DOHH2 (cell line): ENCODE measurements around the gene FAM131A.
A peak's percentile ranks its signal among the peaks of the same experiment; 100 is the strongest.

Experiments used
- H3F3A ChIP-seq: fragments of 200-600 bp; sonication (generic), shearing (Covaris generic); 2 replicates; pipeline ENCODE4 v1.6.0; 2016; ENCODE audit warnings: antibody characterized with exemption, mild to moderate bottlenecking; ENCODE audit not compliant: control insufficient read depth, insufficient read depth
- H3K27ac ChIP-seq: fragments of 200-600 bp; sonication (generic); 2 replicates; pipeline ENCODE4 v1.5.1; 2014; ENCODE audit warnings: low read depth, mild to moderate bottlenecking, low read length, moderate library complexity
- H3K27me3 ChIP-seq: fragments of 200-600 bp; sonication (generic); 2 replicates; pipeline ENCODE4 v1.6.1; 2014; ENCODE audit warnings: mild to moderate bottlenecking, low read length, mixed read lengths; ENCODE audit not compliant: control insufficient read depth
- H3K36me3 ChIP-seq: fragments of 200-600 bp; sonication (generic); 2 replicates; pipeline ENCODE4 v1.6.1; 2014; ENCODE audit warnings: mild to moderate bottlenecking, low read length, moderate library complexity, mixed read lengths; ENCODE audit not compliant: control insufficient read depth
- H3K4me1 ChIP-seq: fragments of 200-600 bp; sonication (generic); 2 replicates; pipeline ENCODE4 v1.6.1; 2014; ENCODE audit warnings: mild to moderate bottlenecking, low read length, mixed read lengths; ENCODE audit not compliant: control insufficient read depth
- H3K4me2 ChIP-seq: fragments of 200-600 bp; sonication (generic); 2 replicates; pipeline ENCODE4 v1.6.0; 2014; ENCODE audit warnings: mild to moderate bottlenecking, low read length, moderate library complexity
- H3K4me3 ChIP-seq: fragments of 200-600 bp; sonication (generic); 2 replicates; pipeline ENCODE4 v1.5.1; 2014; ENCODE audit warnings: mild to moderate bottlenecking, low read length, mixed read lengths
- H3K79me2 ChIP-seq: fragments of 200-600 bp; sonication (generic); 2 replicates; pipeline ENCODE4 v1.6.1; 2014; ENCODE audit warnings: mild to moderate bottlenecking, low read length, mixed read lengths; ENCODE audit not compliant: control insufficient read depth
- H3K9me2 ChIP-seq: fragments of 200-600 bp; sonication (generic); replicated peaks from 2 replicates; pipeline ENCODE4 v1.6.1; 2014; ENCODE audit warnings: mild to moderate bottlenecking, low read length, mixed read lengths; ENCODE audit not compliant: control insufficient read depth
- H3K9me3 ChIP-seq: fragments of 200-600 bp; sonication (generic); 2 replicates; pipeline ENCODE4 v1.6.1; 2014; ENCODE audit warnings: antibody characterized with exemption, low read length, mixed read lengths; ENCODE audit not compliant: control insufficient read depth, insufficient read depth
- H4K20me1 ChIP-seq: fragments of 200-600 bp; sonication (generic); 2 replicates; pipeline ENCODE4 v1.6.0; 2014; ENCODE audit warnings: low read depth, mild to moderate bottlenecking, antibody characterized with exemption, low read length, moderate library complexity; ENCODE audit not compliant: control insufficient read depth, insufficient read depth
- EZH2phosphoT487 ChIP-seq: fragments of 200-600 bp; sonication (generic); IDR thresholded peaks from 2 replicates; pipeline ENCODE4 v1.6.1; 2017; ENCODE audit warnings: borderline replicate concordance, mild to moderate bottlenecking, antibody characterized with exemption, low read length, moderate library complexity, mixed read lengths
- TF ChIP-seq, protein P1 (sequence below): fragments of 200-600 bp; sonication (generic); IDR thresholded peaks from one replicate; pipeline ENCODE4 v1.5.1; 2014; ENCODE audit warnings: antibody characterized with exemption, mild to moderate bottlenecking, low read depth, low read length; ENCODE audit not compliant: poor library complexity, severe bottlenecking

Gene FAM131A

DNA sequence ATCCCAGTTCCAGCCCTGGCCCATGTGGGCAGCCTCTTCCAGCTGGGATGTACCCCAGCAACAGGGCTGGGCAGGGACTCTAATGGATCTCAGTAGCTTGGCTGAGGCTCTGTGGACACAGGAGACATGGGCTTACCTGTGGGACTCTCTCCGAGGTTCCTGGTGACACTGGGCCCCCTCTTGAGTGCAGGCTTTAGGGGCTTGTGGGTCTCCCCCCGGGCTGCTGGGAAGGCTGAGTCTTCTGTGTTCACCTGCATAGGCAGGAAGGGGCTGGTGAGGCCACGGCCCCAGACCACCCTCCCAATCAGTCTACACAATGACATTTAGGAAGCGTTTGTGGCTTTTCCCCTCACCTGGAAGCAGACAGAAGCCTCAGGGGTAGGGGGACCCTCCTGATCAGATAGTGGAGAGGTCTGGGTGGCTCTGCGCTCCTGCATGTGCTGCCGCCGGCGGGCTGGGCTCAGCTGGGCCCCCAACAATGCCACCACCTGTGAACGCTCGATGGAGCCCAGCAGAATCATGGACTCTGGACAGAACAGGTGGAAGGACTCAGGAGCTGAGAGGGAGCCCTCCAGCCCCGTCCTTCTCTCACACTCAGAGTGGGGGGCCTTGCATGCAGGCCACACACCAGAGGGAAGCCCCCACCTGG, 15.6 kb downstream of the FAM131A start:
- Histone ChIP-seq H3K4me1 (peaks cover 3% of the 10 kb centered on the region; the same call in 1 of the 2 replicates), H3K79me2 (no peaks in the 10 kb centered on the region), H3K9me3 (no peaks in the 10 kb centered on the region), H3K36me3 (no peaks in the 10 kb centered on the region), H3K27me3 (no peaks in the 10 kb centered on the region), H3F3A (no peaks in the 10 kb centered on the region), H3K4me3 (no peak overlapping the region), H4K20me1 (no peaks in the 10 kb centered on the region), H3K4me2 (no peak overlapping the region), H3K27ac (no peak overlapping the region), H3K9me2 (no peaks in the 10 kb centered on the region)
- TF ChIP-seq EZH2phosphoT487 = no peak
- TF ChIP-seq, protein P1, sequence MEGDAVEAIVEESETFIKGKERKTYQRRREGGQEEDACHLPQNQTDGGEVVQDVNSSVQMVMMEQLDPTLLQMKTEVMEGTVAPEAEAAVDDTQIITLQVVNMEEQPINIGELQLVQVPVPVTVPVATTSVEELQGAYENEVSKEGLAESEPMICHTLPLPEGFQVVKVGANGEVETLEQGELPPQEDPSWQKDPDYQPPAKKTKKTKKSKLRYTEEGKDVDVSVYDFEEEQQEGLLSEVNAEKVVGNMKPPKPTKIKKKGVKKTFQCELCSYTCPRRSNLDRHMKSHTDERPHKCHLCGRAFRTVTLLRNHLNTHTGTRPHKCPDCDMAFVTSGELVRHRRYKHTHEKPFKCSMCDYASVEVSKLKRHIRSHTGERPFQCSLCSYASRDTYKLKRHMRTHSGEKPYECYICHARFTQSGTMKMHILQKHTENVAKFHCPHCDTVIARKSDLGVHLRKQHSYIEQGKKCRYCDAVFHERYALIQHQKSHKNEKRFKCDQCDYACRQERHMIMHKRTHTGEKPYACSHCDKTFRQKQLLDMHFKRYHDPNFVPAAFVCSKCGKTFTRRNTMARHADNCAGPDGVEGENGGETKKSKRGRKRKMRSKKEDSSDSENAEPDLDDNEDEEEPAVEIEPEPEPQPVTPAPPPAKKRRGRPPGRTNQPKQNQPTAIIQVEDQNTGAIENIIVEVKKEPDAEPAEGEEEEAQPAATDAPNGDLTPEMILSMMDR = no peak

DNA sequence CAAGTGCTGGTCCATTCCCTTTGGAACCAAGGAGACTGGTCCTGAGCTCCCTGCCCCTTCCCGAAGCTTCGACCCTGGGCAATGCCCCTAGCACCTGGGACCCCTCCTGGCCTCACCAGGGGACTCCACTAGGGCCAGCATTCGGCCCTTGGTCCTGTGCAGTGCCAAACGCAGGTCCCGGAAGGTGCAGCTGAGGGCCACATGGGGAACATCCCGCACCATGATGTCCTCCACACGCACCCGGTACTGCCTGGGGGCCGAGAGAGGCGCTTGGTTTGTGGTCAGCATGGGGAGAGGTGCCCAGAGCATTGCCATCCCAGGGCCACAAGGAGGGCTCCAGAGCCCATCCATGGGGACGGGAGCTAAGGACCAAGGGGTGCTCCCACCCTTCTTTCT, 16.1 kb downstream of the FAM131A start:
- H3F3A ChIP-seq = no peaks in the 10 kb centered on the region
- no peak for TF ChIP-seq EZH2phosphoT487
- TF ChIP-seq, protein P1 = no peak
- H3K4me3 ChIP-seq = no peak overlapping the region
- peaks cover 3% of the 10 kb centered on the region; the same call in 1 of the 2 replicates for H3K4me1 ChIP-seq
- no peak overlapping the region for H3K4me2 ChIP-seq
- no peaks in the 10 kb centered on the region for H3K9me2 ChIP-seq
- H3K79me2 ChIP-seq = no peaks in the 10 kb centered on the region
- no peaks in the 10 kb centered on the region for H3K9me3 ChIP-seq
- no peaks in the 10 kb centered on the region for H3K27me3 ChIP-seq
- no peaks in the 10 kb centered on the region for H3K36me3 ChIP-seq
- no peak overlapping the region for H3K27ac ChIP-seq
- no peaks in the 10 kb centered on the region for H4K20me1 ChIP-seq

DNA sequence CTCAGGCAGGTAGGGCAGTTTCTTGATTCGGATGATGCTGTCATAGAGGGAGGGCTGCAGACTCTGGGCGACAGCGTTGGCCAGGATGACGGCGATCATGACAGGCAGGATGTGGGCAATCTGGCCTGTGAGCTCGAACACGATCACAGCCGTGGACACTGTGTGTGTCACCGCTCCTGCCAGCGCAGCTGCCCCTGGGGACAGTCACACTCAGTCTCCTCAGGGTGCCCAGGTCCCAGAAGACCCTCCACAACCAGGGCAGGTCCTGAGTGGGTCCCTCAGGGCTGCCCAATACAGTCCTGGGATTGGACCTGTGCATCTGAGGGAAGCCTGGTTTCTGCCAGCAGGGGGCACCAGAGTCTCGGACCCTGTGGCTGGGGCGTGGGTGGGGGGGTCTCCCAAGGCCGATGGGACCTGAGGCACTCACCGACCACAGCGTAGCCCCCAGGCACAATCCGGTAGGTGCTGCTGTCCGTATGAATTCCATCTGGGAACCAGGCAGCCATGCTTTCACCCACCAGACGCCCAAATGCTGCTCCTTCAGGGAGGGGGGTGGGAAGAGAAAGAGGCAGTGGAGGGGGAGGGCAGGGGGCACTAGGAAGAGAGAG, 16.8 kb downstream of the FAM131A start:
- Histone ChIP-seq H3K27ac (no peak overlapping the region), H3K9me3 (no peaks in the 10 kb centered on the region), H3K36me3 (no peaks in the 10 kb centered on the region), H3K79me2 (no peaks in the 10 kb centered on the region), H3K9me2 (no peaks in the 10 kb centered on the region), H3K4me2 (no peak overlapping the region), H3K27me3 (no peaks in the 10 kb centered on the region), H3K4me1 (peaks cover 3% of the 10 kb centered on the region; the same call in 1 of the 2 replicates), H4K20me1 (no peaks in the 10 kb centered on the region), H3K4me3 (no peak overlapping the region), H3F3A (no peaks in the 10 kb centered on the region)
- TF ChIP-seq, protein P1 = peak; percentile 94
- TF ChIP-seq EZH2phosphoT487 = no peak
